Germinal center (tissue), 1 donor: ENCODE data around the gene NID2.

Experiments
- DNase-seq: peaks from one replicate; pipeline ENCODE4 v3.0.0; 2012; ENCODE audit warnings: mixed read lengths, low spot score

NID2 gene

GRCh38 chr14:52003324-52003723, 65.5 kb downstream of the NID2 start:
- no peak for DNase-seq

- no peak for DNase-seq
These were observed 66.3 kb downstream of the NID2 start for GRCh38 chr14:52002542-52002941.

- DNase-seq, result no peak
These were observed 68.2 kb downstream of the NID2 start for GRCh38 chr14:52000696-52001095.

GRCh38 chr14:52000019-52000582, 68.8 kb downstream of the NID2 start:
- DNase-seq, result no peak

- no peak for DNase-seq
These were observed 69.8 kb downstream of the NID2 start for GRCh38 chr14:51999084-51999483.

- no peak for DNase-seq
These were observed 70.5 kb downstream of the NID2 start for GRCh38 chr14:51998348-51998747.

GRCh38 chr14:51996148-51996746, 72.6 kb downstream of the NID2 start:
- no peak for DNase-seq

GRCh38 chr14:51993285-51993920, 75.5 kb downstream of the NID2 start:
- no peak for DNase-seq

GRCh38 chr14:51990488-51990887, 78.4 kb downstream of the NID2 start:
- DNase-seq, result no peak

- DNase-seq, result peak; percentile 96
These were observed 79.3 kb downstream of the NID2 start, which contains the start of gene RTRAF for GRCh38 chr14:51989293-51990234. TSS of gene RTRAF (plus strand) at chr14:51989546. CDS start at chr14:51989640, 94 bp downstream.

- DNase-seq, result no peak
These were observed 80.6 kb downstream of the NID2 start for GRCh38 chr14:51988221-51988620.

GRCh38 chr14:51981218-51981854, 87.5 kb downstream of the NID2 start:
- DNase-seq, result no peak

GRCh38 chr14:51979088-51979709, 89.7 kb downstream of the NID2 start:
- peak; percentile 71 for DNase-seq

- no peak for DNase-seq
These were observed 90.2 kb downstream of the NID2 start for GRCh38 chr14:51978681-51979085.

GRCh38 chr14:51977075-51977474, 91.8 kb downstream of the NID2 start:
- no peak for DNase-seq

- no peak for DNase-seq
These were observed 96.3 kb downstream of the NID2 start for GRCh38 chr14:51972566-51972965.

GRCh38 chr14:51969852-51970540, 98.9 kb downstream of the NID2 start:
- DNase-seq, result no peak

GRCh38 chr14:51967521-51967920, 101.3 kb downstream of the NID2 start:
- no peak for DNase-seq

GRCh38 chr14:51963286-51963685, 105.6 kb downstream of the NID2 start:
- DNase-seq, result no peak

- no peak for DNase-seq
These were observed 106.1 kb downstream of the NID2 start for GRCh38 chr14:51962711-51963110.

GRCh38 chr14:51960866-51961265, 108.0 kb downstream of the NID2 start:
- DNase-seq, result no peak
